Epidermal melanocyte (primary cell): ENCODE measurements around the gene PPL.
A peak's percentile ranks its signal among the peaks of the same experiment; 100 is the strongest.
"Not testable (repeated sequence)": the region's sequence is repeated elsewhere in the genome, so short reads cannot be mapped to it uniquely, and the experiment has no call there.

ENCODE experiments used
- DNase-seq: peaks from one replicate; pipeline ENCODE4 v3.0.0; 2011; ENCODE audit warnings: low spot score; ENCODE audit not compliant: insufficient read length

Gene PPL

DNA sequence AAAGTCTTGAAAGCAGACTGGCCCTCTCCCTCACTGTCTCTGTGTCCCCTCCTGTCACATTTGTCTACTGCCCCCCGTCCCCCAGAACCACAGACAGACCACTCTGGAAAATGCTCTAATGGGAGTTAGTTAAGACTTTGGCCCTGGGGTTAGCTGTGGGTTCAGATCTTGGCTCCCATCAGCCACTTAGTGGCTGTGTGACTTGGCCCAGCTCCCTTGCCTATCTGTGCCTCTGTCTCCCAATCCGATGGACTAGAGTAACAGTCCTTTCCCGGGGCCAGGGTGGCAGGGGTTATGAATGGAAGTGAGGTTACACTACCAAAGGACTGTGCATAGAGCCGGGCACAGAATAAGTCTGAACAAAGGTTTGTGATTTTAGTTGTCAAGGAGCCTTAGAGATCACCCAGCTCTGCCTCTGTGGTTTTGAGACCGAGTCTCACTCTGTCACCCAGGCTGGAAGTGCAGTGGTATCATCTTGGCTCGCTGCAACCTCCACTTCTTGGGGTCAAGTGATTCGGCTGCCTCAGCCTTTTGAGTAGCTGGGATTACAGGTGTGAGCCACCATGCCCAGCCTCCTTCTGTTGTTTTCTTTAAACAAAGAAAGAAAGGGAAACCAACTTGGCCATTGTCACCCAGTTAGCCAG lies 23.7 kb downstream of the PPL start:
- DNase-seq, result no peak

DNA sequence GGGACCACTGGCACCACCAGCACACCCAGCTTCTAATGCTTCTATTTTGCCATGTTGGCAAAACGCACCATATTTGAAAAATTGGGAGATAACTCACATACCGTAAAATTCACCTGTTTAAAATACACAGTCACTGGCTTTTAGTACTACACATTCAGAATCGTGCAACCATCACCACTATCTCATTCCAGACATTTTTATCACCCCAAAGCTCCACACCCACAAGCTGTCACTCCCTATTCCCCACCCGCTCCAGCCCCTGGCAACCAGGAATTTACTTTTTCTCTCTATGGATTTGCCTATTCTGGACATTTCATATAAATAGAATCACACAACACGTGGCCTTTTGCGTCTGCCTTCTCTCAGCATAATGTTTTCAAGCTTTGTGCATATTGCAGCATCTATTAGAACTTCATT lies 25.0 kb downstream of the PPL start:
- no peak for DNase-seq

DNA sequence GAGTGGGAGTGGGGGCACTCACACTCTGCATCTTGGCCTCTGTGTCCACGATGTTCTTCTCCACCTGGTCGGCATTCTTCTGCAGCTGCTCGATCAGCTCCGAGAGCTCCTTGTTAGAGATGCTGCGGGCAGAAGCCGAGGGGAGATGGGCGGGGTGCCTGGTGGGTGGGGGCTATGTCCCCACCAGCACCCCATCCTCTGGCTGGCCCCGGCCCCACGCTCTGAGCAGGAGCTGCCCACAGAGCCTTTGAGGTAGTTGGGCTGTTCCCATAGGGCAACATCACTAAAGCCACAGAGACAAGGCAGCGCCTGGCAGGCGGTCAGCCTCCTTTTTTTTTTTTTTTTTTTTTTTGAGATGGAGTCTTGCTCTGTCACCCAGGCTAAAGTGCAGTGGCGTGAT lies 26.1 kb downstream of the PPL start:
- no peak for DNase-seq

DNA sequence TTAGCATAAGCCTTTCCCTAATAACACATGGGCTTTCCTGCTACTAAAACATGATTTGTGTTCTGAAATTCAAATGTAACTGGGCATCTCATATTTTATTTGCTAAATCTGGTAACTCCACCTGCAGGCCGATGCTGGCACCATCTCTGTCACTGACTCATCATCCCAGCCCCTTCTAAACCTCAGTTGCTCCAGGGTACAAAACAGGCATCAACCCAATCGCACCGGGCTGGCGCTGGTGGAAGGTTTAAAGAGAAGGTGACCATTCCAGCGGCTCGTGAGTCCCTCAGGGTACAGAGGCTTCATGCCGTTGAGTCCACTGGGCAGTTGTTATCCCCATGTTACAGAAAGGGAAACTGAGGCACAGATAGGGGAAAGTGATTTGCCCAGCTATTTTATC lies 27.1 kb downstream of the PPL start:
- no peak for DNase-seq

DNA sequence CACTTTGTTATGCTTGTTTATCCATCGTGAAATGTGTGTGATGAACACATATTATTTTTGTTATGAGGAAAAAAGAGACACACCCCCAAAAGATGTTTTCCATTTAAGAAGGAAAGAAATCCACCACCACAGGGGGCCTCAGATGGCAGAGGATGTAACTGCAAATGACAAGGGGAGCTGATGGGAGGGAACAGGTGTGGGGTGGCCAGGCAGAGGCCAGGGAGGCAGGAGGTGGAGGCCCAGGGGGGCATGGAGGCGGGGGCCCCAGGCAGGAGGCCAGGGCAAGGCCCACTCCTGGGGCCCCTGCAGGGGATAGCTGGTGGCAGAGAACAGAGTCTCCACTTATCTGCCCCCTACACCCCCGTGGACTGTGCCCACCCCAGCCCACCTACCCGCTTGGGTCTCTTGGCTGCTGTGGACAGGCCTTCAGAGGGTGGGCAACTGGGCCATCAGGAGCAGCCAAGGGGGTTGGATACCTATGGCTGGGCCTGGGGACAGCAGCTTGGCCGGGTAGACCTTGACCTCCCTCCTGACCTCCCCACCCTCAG lies 28.0 kb downstream of the PPL start:
- DNase-seq, result no peak

DNA sequence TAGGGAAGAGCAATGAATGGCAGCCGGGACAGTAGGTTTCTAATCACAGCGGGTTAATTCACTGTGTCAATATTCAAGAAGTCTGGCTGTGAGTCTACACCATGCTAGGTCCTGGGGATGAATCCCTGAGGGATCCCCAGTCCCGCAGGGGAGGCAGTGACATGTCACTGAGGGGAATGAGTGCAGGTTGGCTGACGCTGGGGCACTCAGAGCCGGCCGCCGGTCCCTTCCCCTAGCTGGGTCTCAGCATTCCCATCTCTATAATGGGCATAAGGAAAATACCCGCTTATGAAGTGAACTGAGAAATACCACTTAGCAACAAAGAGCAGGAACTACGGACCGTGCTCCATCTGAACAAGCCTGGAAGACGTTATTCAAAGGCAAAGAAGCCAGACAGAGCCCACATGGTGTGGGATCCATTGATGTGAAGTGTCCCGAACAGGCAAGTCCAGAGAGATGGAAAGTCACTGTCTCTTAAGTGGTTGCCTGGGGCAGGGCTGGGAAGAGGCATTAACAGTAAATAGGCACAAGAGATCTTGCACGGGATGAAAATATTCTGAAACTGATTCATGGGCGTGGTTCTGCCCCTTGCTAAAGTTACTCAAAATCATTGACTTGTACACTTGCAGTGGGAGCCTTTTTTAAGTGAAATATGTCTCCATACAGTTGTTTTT lies 31.9 kb downstream of the PPL start:
- DNase-seq, result peak; percentile 60

DNA sequence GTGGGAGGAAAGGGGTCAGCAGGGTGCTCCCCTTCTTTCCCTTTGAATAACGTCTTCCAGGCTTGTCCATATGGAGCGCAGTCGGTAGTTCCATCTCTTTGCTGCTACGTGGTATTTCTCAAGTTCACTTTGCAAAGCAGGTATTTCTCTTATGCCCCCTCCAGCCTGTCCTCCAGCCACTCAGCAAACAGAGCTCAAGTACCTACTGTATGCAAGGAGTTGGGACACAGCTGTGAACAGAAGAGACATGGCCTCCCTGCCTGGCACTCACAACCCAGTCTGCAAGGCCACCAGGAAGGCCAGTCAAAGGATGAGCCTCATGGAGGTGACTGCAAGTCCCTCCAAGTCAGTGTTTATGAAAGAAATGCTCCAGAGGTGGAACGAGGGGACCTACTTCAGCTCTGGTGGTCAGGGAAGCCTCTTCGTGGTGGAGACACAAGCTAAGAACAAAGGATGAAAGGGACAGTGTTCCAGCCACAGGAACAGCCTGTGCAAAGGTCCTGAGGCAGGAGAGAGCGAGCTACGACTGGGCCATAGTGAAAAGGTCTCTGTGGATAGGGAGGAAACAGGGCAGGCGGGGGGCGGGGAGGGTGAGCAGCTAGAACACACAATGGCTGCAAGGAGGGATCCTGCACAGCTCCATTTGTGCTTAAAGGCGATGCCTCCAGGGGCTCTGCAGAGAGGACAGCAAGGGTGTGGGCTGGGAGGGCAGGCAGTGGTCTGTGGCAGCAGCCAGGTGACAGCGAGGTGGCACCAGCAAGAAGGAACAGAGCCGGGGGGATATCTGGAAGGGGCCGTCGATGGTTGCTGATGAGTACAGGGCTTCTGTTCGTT lies 32.6 kb downstream of the PPL start:
- DNase-seq, result no peak

DNA sequence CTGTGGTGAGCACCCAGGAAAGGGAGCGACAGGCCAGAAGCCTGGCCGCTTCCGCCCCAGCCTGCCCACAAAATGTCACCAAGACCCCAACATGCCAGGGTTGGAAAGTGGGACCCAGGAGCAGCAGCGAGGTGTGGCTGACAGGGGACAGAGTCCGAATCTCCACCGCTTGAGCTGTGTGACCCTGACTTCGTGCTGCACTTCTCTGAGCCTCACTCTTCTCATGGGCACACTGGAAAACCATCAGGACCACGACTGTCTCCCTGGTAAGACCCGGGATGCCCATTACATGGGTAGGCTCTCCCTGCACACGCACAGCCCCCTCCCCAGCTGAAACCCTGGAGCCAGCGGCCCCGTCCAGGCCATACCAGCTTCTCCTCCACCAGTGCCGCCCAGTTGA lies 34.9 kb downstream of the PPL start:
- DNase-seq, result no peak

DNA sequence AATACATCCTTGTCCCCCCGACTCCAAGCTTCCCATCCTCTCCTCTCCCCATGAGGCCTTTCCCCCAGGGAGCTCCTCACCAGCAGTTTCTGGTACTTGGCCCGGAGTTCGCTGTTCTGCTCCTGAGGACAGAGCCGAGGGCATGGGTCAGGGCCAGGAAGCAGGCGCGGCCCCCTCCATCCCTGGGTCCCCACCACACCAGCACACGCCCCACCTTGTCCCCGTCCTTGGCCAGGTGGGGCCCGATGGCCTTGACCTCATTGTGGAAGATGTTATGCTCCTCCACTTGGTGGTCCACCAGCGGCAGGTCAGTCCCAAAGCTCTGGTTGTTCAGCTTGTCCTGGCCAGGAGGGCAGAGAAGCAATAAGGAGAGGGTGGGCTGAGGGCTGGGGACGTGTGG lies 36.2 kb downstream of the PPL start:
- no peak for DNase-seq

DNA sequence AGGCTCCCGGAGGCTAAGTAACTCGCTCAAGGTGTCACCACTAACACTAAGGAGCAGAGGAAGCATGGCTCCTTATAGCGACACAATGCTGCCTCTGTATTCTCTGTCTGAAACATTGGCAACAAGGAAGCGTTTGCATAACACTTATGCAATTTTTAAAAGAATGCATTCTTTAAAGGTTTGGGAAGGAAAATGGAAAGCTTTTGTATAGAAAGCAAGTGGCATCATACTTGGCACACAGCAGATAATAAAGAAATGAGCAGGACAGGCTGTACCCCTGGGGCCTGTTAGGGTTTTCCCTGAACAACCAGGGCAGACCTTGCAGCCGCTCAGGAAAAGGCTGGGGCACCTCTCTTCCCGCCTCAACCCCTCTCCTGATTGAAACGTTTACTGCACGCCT lies 36.9 kb downstream of the PPL start:
- peak; percentile 63 for DNase-seq

DNA sequence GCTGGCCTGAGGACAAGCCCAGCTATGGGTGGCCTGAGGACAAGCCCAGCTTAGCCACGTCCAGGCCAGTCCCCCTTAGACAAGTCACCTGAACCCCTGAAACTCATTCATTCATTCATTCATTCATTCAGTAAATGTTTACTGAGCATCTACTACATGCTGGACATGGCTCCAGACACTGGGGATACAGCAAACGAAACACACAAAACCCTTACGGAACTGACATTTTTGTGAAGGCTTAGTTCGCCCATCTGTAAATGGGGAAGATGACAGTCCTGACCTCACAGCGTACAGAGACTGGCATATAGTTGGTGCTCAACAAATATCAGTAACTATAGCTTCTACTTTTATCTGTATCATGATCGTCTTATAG lies 37.5 kb downstream of the PPL start:
- DNase-seq, result no peak

DNA sequence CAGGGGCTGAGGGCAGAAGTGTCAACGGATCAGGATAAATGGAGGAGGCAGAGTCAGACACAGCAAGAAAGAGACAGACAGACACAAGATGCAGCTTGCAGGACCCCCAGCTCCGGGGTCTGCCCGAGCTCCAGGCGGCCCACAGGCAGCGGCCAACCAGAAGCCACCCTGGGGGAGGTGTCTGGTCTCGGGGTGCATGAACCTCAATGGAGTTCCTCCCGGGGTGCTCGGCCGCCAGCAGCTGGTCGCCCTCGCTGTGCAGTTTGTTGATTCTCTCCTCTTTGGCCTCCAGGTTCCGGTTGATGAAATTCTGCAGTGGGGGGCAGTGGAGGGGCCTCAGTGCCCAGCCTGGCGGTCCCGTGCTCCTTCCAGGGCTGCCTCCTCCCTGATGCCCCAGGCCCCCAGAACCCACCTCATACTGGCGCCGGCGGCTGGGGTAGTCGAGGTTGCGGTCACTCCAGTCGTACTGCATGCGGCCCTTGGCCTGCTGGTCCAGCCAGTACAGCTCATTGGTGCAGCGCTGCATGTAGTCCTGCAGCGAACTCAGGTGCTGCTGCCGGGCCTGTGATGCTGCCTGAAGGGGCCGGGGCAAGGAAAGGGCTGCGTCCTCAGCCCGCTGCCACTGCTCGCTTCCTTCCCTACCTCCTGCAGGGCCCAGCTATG lies 38.0 kb downstream of the PPL start:
- DNase-seq, result no peak

DNA sequence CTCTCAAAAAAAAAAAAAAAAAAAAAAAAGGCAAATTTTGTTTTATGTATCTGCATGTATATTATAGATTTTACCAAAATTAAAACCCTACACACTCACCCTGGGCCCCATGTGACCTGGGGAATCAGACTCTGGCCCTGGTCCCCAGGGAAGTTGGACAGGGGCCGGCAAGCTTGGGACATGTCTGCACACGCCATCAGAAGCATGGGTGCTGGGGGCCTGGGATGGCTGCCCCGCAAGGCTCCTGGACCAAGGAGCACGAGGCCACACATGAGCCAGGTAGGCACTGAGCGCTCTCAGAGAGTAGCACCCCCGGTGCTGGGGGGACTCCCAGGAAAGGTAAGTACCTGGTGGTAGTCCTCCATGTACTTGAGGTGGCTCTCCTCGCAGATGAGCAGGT lies 39.6 kb downstream of the PPL start:
- no peak for DNase-seq

DNA sequence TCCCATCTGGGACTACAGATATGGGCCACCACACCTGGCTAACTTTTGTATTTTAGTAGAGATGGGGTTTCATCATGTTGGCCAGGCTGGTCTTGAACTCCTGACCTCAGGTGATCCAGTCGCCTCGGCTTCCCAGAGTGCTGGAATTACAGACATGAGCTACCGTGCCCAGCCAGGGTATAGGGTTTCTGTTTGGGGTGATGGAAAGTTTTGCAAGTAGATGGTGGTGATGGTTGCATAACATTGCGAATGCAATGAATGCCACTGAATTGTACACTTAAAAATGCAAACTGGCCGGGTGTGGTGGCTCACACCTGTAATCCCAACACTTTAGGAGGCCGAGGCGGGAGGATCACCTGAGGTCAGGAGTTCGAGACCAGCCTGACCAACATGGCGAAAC lies 40.2 kb downstream of the PPL start:
- not testable (repeated sequence) for DNase-seq

DNA sequence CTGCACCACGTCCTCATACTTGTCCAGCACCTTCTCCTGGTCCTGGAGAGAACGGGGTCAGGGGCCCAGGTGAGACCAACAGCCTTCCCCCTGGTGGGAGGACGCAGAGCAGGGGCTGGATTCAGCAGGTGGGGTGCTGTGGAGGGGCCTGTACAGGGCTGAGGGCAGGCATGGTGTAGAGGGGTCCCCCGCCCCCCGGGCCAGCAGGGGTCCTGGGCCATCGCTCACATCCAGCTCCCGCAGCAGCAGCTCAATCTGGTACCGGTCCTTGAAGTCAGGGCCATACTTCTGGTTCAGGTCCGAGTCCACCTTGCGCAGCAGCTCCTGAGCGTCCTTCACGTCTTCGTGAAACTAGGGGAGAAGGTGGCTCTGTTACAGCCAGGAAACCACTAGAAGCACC lies 41.6 kb downstream of the PPL start:
- no peak for DNase-seq

DNA sequence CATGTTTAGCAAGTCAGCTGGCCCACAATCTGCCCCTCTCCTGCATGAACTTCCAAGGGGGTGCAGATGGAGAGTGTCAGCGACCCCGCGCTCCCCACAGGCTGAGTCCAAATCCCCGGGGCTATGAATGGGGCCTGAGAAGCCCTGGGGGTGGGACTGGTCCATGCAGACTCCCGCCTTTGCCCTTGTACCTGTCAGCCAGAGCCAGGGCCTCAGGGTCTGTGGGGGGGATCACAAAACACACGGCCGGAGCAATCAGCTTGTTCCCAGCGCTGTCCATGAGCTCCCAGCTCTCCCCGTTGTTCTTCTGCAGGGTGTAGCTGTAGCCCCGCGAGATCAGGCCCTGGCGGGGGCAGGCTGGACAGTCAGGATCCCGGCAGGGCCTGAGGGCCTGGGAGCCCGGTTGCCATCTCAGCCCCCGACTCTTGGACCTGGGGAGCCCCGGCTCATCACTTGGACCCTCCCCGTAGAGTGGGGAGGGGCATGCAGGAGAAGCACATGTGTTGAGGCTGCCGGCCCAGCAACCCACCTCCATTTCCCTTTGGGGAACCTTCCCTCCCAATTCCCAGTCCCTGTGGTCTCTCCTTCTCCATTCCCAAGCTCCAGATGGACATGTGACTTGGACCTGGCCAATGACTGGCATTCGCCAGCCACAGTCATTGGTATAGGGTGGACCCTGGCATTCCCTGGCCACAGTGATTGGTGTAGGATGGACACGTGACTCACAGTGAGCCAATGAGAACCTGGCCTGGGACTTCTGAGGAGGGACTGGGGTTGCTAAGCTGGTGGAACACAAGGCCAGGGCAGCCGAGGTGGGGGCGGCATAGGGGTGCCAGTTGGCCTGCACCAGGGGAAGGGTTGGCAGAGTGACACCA lies 42.4 kb downstream of the PPL start:
- no peak for DNase-seq

DNA sequence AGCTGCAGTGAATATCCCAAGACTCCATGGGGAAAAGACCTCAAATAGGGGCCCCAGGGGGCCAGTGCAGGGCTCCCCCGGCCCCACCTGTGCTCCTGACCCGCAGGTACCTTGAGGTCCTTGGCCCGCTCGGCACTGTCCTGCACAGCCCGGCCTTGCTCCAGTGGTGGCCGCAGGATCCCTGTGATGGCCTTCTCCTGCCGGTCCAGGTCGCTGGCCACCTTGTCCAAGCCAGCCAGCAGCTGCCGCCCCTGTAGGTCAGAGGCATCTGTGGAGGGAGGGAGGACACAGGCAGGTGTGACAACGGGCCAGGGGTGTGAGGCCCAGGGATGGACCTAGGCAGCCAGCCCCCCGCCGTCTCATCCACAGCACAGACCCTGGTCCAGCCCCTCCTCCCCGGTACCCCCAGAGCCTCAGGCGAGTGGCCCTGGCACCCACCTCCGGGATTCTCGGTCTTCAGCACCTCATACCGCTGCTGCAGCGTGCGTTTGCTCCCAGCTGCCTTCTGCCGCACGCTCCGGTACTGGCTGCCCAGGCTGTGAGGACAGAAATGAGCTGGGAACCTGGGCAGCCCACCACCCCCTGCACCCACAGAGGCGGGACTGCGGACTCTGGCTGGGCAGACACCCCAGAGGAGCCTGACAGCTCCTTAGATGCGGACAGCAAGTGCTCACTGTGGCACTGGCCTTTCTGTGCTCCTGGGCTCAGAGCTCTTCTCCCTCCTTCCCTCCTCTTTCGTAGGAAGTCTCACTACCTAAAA lies 43.7 kb downstream of the PPL start:
- DNase-seq, result no peak

DNA sequence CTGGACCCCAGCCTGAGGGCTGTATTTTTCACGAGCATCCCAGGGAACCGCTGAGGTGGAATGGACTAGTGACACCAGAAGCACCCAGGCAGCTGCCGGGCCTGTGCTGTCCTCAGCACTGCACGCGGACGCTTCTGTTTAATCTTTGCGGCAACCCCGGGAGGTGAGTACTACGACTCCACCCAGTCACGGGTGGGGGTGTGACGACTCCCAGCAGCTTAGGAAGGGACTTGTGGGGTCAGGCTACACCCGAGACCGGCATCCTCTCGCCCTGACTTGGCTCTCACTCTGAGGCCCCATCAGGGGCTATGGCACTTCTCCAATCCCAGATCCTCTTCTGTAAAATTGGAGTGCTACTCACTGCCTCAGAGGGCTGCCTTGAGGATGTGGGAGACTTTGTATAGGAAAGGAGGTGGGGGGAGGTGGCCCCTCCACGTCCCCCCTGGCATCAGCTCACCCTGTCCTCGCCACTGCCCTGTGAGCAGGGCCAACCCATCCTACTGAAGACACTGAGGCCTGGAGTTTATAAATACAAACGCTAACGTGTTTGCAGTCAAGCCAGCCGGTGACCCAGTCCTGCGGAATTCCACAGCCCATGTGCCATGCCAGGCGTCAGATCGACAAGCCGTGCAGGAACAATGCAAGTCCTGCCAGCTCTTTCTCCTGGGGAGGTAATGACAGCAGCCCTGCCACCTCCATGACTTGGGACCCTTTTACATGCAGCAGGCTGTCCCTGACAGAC lies 44.4 kb downstream of the PPL start:
- DNase-seq, result no peak

DNA sequence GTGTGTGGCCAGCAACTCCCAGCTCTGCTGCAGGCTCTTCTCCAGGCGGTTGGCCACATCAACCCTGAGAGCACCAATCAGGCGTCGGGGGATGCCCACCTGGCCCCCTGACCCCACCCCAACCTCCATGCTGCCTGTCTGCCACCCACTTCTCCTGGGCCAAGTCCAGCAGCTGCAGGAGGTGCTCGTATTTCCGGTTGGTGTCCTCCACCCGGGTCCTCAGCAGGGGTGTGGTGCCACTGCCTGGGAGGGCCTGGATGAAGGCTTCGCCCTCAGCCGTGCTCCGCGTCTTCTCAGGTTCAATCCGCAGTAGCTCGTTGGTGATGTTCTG lies 45.1 kb downstream of the PPL start:
- DNase-seq, result no peak
